ENCODE data around the gene EXOC3.
"Not testable (repeated sequence)": the region's sequence is repeated elsewhere in the genome, so short reads cannot be mapped to it uniquely, and the experiment has no call there.

EXOC3 gene

DNA sequence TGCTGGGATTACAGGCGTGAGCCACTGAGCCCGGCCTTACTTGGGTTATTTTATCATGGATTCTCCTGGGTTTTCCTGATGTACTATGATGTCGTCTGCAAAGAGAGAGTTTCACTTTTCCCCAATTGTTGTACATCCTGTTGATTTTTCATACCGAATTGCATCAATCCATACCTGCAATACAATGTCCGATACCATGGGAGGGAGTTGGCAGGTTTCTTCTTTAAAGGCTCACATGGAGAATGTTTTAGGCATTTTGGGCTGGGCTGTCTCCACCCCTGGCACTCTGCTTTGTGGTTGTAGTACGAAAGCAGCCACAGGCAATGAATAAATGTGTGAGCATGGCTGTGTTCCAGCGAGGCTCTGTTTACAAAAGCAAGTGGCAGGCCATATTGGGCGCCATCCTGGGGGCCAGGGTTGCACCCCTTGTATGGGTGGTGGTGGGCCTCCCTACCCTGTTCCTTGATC is 35.1 kb upstream of the EXOC3 start:
- peak in 1 of 2 experiments; percentile 35 for DNase-seq

DNA sequence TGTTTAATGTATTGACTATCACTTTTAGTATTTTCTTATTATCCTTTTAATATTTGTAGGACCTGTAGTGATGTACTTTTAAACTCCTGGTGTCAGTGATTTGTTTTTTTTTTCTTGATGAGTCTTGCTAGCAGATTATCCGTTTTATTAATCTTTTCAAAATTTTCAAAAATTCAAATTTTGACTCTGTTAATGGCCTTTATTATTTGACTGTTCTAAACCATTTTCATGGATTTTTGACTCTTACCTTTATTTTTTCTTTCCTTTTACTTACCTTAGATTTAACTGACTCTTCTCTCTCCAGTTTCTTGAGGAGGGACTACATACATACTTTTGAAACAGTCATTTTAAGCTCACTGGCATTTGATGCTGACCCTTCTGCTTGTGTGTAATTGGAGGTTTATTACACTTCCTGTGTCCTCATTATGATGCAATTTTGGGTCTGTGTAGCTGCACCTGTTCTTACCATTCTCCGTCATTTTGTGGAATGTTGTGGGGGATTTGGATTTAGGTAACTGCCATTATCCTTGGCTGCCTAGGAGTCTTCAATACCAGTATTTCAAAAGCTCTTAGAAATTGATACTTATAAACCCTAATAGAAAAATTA is 32.0 kb upstream of the EXOC3 start:
- DNase-seq, result peak; percentile 61 to 67

DNA sequence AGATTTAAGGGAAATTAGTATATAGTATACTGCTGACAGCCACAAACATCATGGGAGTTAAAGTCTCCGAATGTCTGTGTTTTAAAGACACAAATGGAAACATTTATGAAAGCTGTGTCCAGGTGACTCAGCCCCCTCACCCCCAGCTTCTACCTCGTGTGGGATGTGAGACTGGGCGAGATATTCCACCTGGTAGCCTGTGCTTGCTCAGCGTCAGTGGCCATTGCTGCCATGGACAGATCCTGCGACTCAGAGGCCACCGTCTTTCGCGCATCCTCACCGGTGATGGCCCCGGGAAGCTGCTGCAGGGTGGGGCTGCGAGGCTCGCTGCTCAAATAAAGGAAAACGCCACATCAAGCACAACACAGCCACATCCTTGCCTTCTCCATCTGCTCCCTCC is 31.2 kb upstream of the EXOC3 start:
- DNase-seq, result peak; percentile 39 to 66

DNA sequence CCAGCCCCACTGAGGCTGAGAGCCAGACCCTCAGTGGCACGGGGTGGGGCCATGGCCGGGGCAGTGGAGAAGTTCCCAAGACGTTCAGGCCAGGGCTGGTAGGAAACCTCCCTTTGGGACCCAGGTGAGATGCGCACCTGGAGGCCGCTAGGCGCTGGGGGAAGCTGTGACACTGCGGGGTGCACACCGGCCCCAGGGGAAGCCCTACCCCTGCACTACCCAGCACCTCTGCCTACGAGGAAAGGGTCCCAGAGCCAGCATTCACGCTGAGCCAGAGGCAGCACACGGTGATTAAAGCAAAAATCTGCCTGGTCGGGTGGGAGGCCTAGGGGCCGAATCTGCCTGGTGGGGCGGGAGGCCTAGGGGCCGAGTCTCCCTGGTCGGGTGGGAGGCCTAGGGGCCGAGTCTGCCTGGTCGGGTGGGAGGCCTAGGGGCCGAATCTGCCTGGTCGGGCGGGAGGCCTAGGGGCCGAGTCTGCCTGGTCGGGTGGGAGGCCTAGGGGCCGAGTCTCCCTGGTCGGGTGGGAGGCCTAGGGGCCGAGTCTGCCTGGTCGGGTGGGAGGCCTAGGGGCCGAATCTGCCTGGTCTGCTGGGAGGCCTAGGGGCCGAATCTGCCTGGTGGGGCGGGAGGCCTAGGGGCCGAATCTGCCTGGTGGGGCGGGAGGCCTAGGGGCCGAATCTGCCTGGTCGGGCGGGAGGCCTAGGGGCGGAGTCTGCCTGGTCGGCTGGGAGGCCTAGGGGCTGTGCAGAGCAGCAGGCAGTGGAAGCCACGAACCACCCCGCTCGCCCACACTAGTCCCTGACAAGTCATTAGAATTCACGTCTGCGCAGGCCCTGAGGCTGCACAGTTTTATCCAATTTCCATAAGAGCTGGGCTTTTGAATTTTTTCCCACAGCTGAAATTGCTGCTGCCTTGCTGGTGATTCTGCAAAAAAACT is 27.7 kb upstream of the EXOC3 start:
- DNase-seq, result not testable (repeated sequence)

DNA sequence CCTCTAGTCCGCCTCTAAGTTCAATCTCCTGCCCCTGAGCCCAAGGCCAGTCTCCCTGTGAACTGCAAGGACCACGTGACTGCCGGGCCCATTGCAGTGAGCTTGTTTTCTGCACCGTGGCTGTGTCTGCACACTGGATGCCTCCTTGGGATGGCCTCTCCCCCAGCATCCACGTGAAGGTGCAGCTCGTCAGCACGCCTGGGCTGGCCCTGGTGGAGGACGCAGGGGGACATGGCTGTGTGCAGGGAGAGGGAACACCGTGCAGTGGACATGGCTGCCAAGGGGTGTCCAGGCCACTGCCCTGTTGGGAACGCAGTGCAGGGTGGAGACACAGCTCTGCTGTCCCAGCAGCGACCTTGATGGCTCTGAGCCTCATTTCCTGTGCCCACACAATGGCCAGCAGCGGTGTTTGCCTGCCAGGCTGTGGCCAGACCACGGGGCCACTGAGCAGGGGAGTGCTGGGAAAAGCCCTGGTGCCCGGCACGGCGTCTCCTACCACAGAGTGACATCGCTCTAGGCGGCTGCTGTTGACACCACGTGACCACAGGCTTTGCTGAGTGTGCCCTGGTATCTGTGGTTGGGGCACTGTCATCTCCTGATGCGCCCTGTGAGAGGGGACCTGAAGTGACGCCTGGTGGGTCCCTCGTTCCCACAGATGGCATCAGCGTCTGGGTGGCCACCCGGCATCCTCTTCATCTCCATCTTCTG is 26.9 kb upstream of the EXOC3 start:
- DNase-seq, result no peak

DNA sequence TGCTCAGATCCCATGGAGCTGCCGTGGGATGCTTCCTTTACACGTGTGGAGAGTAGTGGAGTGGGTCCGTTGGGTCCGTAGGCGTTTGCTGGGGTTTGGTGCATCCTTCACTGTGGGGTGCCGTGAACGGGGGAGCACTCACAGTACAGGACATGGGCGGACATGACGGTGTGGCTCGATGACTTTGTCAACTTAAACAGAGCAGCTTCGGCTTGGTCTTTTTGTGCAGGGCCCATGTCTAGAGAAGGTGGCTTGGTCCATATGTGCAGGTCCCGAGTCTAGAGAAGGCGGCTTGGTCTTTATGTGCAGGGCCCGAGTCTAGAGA is 26.4 kb upstream of the EXOC3 start:
- no peak for DNase-seq

DNA sequence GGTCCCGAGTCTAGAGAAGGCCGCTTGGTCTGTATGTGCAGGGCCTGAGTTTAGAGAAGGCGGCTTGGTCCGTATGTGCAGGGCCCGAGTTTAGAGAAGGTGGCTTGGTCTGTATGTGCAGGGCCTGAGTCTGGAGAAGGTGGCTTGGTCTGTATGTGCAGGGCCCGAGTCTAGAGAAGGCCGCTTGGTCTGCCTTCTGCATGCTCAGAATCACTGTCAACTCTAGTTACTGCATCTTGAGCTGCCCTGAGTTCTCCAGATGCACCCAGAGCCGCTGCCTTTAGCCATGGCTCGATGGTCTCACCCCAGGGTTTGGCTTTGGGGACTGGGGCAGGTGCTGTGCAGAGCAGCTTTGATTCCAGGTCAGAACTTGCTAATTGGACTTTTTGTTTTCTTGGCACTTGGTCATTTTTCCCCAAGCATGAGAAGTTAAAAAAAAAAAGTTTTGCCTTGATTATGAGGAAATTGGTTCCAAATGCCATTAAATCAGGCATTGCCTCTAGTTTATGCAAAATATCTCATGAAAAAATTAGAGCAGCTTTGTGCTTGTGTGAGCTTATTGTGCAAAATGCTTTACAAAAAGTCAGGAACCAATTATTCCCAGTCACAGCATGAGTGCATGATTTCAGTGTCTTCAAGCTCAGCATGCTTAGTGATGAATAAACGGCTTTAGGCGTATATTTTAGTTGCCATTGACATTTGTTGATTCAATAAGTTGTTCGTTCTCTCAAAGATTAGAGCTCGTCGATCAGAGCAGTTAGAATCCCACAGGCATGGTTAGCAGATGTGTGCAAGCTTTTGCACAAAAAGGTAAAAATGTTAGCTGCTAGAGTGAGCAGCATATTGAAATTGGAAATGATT is 25.4 kb upstream of the EXOC3 start:
- DNase-seq, result peak in 1 of 2 experiments; percentile 39

DNA sequence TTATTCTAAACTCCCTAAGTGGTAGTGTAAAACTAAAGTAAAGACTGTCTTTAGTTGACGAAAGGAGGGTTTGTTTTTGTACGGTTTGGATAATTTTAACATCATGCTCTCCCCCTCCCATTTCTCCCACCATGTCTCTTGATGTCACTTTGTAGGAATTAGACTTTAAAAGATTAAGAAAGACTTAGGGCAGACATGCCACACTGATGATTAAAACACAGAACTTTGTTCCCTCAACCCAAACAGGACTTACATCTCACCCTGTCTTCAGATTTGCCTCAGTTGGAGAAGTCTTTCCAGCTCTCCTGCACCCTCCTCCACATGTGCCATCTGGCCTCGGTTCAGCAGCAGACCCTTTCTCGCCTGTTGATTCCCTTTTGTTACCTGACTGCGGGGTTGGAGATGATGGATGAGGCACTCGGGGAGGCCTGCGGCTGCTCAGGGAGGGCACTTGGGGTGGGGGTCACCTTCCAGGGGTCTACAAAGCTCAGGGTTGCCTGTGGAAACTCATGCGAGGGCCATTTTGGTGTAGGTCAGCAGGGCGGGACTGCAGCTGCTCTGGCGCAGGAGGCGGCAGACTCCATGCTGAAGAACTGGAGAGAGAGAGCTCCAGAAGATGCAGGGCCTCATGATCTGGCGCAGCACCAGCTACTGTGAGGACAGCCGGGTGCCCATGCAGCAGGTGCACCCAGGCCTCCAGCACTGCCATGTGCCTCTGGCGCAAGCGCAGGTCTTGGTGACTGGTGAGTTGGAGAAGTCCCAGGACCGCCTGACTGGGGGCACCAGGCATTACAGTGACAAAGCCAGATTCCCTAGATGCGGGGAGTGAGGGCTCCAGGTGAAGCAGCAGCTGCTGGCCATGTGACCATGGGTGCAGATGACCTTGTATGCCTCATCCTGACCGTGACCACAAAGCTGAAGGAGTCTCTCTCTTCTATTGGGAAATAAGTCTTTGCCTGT is 24.5 kb upstream of the EXOC3 start:
- DNase-seq, result no peak

DNA sequence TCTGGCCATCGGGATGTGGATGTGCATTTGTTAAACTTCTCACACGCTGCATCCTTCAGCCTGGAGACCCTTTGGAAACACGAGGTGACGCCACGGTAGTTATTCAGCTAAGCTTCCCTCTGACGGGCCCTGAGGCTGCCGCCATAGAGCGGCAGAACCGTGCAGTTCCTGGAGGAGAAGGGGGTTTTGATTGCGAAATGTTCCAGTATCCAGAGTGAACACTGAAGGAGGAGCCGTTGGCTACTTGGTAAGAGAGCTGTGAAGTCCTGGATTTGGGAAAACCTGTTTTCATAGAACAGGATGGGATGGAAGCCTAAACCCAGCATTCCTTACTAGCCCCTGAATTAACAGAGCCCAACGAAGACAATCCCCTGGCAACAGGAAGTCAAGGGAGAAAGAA is 23.0 kb upstream of the EXOC3 start:
- DNase-seq, result no peak

DNA sequence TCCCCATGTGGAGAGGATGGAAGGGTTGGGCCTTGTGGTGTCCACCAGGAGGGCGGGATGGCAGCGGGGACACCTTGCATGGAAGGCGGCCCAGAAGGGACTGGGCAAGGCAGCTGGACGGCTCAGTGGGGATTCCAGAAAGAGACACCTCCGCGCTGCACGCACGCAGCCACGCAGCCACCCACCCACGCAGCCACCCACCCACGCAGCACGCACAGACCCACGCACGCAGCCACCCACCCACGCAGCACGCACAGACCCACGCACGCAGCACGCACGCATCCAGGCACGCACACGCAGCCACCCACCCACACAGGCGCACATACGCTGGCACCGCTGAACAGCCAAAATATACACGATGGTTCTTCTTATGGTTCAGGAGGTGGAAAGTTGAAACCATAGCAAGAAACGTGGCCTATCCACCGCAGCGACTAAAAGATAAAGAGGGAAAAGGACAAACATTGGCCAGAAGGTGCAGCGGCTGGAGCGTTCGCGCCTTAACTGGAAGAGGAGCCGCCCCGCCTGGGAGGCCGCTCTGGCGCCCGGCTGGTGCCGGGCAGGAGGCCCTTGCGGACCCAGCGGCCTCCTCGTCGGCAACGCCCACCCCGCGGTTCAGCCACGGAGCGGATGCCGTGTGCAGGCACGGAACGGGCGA is 22.2 kb upstream of the EXOC3 start:
- DNase-seq, result no peak

DNA sequence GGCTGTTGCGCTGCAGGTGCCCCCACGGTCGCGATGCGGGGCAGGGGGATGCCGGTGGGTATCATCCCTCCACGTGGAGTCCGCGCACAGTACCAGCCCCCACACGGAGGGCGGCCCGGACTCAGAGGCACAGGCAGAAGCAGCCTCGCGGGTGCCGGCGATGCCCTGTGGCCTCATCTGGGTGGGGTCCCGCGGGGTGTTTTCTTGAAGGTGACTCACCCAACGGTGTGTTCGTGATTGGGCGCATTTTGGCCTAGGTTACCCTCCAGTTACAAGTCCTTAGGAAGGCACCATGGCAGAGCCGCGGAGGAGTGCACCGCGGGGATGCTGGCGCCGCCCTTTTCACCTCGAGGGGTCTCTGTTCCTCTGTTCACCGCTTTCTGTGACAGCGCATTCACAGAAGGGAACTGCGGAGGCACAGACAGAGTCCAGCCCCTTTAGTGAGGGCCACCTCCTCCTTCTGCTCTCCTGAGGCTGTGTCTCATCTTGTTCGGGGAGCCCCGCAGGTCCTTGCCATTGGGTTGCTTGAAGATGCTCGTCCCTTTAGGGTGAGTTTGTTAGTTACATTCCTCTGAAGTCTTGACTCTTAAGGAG is 21.6 kb upstream of the EXOC3 start:
- DNase-seq, result no peak

DNA sequence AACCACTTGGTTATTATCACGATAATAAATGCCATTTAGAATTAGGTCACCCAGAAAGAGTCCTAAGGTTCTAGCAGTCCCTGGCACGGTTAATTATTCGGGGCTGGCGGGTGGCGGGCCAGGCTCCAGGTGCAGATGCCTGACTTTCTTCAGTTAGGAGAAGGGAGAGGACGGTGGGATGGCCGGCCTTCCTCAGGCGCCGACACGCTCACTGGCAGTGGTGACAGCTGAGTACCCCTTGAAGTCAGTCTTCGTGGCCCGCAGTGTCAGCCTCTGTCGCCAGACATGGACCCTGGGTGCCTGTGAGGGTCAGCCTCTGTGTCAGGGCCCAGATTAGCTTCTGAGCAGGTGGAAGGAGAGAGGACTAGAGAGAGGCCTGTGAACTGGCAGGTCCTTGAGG is 21.1 kb upstream of the EXOC3 start:
- DNase-seq, result no peak

DNA sequence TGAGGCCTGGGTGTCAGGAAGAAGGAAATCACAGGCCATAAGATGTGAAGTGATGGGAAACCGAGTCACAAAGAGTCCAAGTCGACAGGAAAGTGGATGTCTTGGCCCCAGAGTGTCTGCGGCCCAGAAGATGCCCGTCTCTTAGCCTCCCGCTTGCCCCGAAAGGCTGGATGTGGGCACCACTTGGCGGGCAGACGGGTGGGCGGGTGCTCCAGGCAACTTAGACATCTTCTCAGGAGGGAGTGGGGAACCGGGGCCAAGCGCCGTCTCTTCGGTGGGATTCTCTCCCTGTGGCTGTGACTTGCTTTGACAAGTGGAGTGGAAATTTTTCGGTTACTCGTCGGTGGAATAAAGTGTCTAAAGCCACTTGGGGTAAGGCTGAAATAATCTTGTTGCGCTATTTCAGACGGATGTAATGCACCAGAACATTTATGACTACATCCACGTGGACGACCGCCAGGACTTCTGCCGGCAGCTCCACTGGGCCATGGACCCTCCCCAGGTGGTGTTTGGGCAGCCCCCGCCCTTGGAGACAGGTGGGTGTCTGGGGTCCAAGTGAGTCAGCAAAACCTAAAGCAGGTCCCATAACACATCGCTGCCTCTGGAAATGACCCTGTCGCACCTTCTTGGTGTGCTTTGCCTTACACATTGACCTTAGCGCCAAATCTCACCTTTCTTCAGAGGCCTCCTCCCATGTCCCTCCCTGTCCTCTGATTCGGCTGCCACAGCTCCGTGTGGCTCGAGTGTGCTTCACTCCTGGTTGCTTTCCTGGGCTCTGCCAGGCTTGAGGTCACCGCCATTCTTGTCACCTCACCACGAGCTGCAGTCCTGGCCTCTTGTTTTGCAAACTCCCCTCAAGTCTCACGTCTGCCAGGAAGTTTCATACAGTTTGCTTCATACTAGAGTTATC is 20.4 kb upstream of the EXOC3 start:
- no peak for DNase-seq

DNA sequence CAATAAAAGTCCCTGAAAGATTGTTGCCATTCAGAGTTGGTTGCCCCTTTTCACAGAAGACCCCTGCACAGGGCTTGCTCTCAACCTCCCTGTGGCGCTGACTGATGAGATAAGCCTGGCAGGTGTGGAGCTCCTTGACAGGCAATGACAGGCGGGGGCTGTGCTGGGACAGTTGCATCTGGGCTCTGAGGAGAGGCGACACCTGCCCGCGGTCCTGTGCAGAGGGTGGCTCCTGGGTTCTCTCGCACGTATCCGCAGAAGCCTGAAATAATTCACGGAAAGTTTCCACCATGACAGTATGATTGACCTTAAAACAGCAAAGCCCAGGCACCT is 19.8 kb upstream of the EXOC3 start:
- no peak for DNase-seq

DNA sequence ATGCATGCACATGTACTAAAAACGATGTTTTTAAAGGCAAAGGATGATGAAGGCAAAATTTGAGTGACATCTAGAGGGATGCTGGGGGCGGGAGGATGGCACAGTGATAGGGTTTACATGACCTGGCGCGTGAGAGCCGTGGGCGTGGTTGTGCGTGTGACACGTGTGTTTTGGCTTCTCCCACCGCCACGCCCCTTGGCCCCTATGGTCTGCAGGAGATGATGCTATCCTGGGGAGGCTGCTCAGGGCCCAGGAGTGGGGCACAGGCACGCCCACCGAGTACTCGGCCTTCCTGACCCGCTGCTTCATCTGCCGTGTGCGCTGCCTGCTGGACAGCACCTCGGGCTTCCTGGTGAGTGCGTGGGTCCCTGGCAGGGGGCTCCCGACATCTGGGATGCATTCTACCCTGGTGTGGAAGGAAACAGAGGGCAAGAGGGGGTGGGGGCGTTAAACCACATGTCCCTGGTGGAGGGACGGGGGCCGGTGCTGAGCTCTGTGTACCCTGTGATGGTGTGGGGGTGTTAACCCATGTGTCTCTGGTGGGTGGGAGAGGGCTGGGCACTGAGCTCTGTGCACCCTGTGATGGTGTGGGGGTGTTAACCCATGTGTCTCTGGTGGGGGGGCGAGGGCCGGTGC is 19.2 kb upstream of the EXOC3 start:
- DNase-seq, result no peak

DNA sequence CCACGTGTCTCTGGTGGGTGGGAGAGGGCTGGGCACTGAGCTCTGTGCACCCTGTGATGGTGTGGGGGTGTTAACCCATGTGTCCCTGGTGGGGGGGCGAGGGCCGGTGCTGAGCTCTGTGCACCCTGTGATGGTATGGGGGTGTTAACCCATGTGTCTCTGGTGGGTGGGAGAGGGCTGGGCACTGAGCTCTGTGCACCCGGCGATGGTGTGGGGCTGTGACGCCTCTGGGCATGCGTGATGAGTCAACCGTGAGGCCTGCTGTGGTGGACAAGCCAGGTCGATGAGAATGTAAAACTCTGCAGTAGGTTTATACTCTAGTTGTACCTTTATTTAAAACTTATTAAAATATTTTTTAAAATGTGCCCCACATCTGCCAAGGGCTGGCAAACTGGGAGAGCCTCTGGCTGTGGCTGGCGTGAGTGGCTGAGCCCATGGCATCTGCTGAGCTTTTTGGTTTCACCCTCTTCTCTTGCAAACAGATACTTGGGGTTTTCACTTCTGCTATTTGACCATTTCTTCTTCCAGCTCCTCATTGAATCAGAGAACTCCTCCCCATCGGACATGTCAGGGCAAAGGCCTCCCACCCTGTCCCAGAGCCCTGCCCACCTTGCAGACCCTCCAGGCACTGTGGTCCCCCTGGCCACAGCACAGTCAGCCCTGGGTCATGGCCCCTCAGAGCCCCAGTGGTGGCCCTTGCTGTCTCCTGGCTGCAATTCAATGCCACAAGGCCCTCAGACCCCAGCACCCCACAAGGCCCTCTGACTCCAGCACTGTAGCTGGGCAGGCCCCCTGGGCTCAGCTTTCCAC is 18.5 kb upstream of the EXOC3 start:
- no peak for DNase-seq

DNA sequence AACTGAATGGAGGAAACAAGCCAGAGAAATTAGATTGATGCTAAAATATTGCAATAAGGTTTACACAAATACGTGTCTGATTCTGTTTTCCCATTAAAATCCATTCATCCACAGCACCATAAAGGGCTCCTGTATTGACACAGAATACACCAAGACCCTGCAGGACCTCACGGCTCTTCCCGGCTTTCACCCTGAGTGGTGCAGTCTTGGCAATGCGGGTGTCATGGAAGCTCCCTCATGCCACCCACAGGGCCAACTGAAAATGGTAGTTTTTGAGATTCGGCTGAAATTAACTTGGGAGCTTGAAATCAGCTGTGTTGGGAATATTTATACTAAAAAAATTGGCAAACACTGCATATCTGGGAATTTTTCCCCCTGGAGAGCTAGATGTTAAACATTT is 17.3 kb upstream of the EXOC3 start:
- DNase-seq, result peak; percentile 50 to 51

DNA sequence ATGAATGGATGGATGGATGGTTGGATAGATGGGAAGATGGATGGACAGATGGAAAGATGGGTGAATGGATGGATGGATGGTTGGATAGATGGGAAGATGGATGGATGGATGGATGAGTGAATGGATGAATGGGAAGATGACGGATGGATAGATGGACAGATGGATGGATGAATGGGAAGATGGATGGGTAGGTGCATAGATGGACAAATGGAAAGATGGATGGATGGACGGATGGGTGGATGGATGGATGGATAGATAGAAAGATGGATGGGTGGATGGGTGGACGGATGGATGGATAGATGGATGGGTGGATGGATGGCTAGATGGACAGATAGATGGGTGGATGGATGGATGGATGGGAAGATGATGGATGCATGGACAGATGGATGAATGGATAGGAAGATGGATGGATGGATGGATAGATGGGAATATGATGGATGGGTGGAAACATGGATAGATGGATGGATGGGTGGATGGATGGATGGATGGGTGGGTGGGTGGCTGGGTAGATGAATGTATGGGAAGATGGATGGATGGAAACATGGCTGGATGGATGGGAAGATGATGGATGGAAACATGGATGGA is 16.5 kb upstream of the EXOC3 start:
- no peak for DNase-seq

Measured in NCI-H1930 (cell line).